Measurements from ENCODE around the gene C11orf24. TPM values are rescaled to one million over a fixed set of nuclear protein-coding genes. Genes with fewer than 3 reads are reported as not detected.
A peak's percentile ranks its signal among the peaks of the same experiment; 100 is the strongest.

Gene C11orf24
- total RNA-seq, 2 experiments from 2014 or later = 38.0 to 40.7 TPM

- intact Hi-C loops (cut with micrococcal nuclease) = loop anchor here (10.0 kb wide), 1 partner anchor 186 kb away; no protein-coding TSS in a partner anchor
- DNase-seq (no peak), ATAC-seq (no peak)
- Mint-ChIP-seq H3K27ac (no peak overlapping the region), H3K9me3 (no peaks in the 10 kb centered on the region), H3K4me1 (ENCODE audit: low read depth) (peaks cover 3% of the 10 kb centered on the region), H3K27me3 (no peaks in the 10 kb centered on the region), H3K36me3 (ENCODE audit: low read depth) (peaks cover 12% of the 10 kb centered on the region), H3K4me3 (no peak overlapping the region)
- ChIA-PET CTCF (interaction anchor here (1.0 to 11.6 kb wide), 15 partner anchors 8 to 78 kb away, joined by 3 to 224 read pairs (median 7); partner anchors contain the start of gene C11orf24), POLR2A (interaction anchor here (1.3 to 2.2 kb wide), 3 partner anchors 12 to 41 kb away, joined by 3 to 11 read pairs (median 5); partner anchors contain the start of gene C11orf24)
- TF ChIP-seq CTCF (IDR thresholded peaks at IDR 0.05) = no peak
These were observed 13.4 kb downstream of the C11orf24 start for GRCh38 chr11:68258363-68258765.

GRCh38 chr11:68257477-68258362 lies 14.1 kb downstream of the C11orf24 start:
- Mint-ChIP-seq H3K4me1 (ENCODE audit: low read depth) (peaks cover 3% of the 10 kb centered on the region), H3K27me3 (no peaks in the 10 kb centered on the region), H3K36me3 (ENCODE audit: low read depth) (peaks cover 9% of the 10 kb centered on the region), H3K4me3 (no peak overlapping the region), H3K27ac (no peak overlapping the region), H3K9me3 (no peaks in the 10 kb centered on the region)
- ChIA-PET POLR2A (interaction anchor here (0.7 to 2.2 kb wide), 4 partner anchors 13 to 42 kb away, joined by 3 to 11 read pairs (median 4); partner anchors contain the start of gene C11orf24), CTCF (interaction anchor here (0.6 to 11.6 kb wide), 34 partner anchors 8 to 1385 kb away, joined by 3 to 224 read pairs (median 4); partner anchors contain the start of gene C11orf24)
- ATAC-seq (peak; percentile 95), DNase-seq (peak; percentile 99)
- TF ChIP-seq CTCF (IDR thresholded peaks at IDR 0.05) = peak; percentile 84
- intact Hi-C loops (cut with micrococcal nuclease) = loop anchor here (1.0 to 10.0 kb wide), 2 partner anchors 40 to 187 kb away; no protein-coding TSS in a partner anchor

GRCh38 chr11:68256331-68256741 lies 15.4 kb downstream of the C11orf24 start:
- Mint-ChIP-seq H3K4me3 (no peak overlapping the region), H3K27ac (no peak overlapping the region), H3K4me1 (ENCODE audit: low read depth) (peaks cover 3% of the 10 kb centered on the region), H3K36me3 (ENCODE audit: low read depth) (no peaks in the 10 kb centered on the region), H3K9me3 (no peaks in the 10 kb centered on the region), H3K27me3 (no peaks in the 10 kb centered on the region)
- CTCF ChIA-PET = interaction anchor here (1.2 to 11.6 kb wide), 10 partner anchors 10 to 128 kb away, joined by 4 to 224 read pairs (median 12); partner anchors contain the start of gene C11orf24
- DNase-seq (no peak), ATAC-seq (no peak)
- POLR2A ChIA-PET = no interaction called here
- no peak for TF ChIP-seq CTCF (IDR thresholded peaks at IDR 0.05)
- intact Hi-C loops (cut with micrococcal nuclease) = loop anchor here (10.0 kb wide), 1 partner anchor 188 kb away; no protein-coding TSS in a partner anchor

- H3K4me1 Mint-ChIP-seq (ENCODE audit: low read depth) = peaks cover 3% of the 10 kb centered on the region
- no peaks in the 10 kb centered on the region for H3K9me3 Mint-ChIP-seq
- H3K4me3 Mint-ChIP-seq = no peak overlapping the region
- ATAC-seq (no peak), DNase-seq (no peak)
- H3K27me3 Mint-ChIP-seq = no peaks in the 10 kb centered on the region
- CTCF ChIA-PET = interaction anchor here (11.6 kb wide), 1 partner anchor 43 kb away, joined by 224 read pairs; no protein-coding TSS in a partner anchor
- intact Hi-C loops (cut with micrococcal nuclease) = loop anchor here (10.0 kb wide), 1 partner anchor 189 kb away; no protein-coding TSS in a partner anchor
- H3K27ac Mint-ChIP-seq = no peak overlapping the region
- H3K36me3 Mint-ChIP-seq (ENCODE audit: low read depth) = no peaks in the 10 kb centered on the region
- TF ChIP-seq CTCF (IDR thresholded peaks at IDR 0.05) = no peak
- POLR2A ChIA-PET = no interaction called here
These were observed 16.2 kb downstream of the C11orf24 start for GRCh38 chr11:68255526-68255925.

Data from activated CD8-positive, alpha-beta T cell treated with anti-CD3 and anti-CD28 coated beads for 36 hours (primary cell).